ENCODE data around the gene TM9SF2. TPM values are rescaled to one million over a fixed set of nuclear protein-coding genes. Genes with fewer than 3 reads are reported as not detected.

The TM9SF2 gene
- total RNA-seq, 1 experiment from 2014 or later, result 84.0 TPM

DNA sequence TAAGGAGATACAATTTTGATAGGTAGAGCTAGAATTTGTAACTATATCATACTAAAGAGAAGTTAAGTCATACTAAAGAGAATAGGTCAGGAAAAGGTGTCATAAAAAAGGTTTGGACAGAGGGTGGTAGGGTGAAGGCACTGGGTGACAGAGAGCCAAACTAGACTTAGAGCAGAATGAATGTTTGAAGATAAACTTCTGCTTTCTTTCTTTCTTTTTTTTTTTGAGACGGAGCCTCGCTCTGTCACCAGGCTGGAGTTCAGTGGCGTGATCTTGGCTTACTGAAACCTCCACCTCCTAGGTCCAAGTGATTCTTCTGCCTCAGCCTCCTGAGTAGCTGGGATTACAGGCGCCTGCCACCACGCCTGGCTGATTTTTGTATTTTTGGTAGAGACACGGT lies 44.1 kb downstream of the TM9SF2 start (continued):
- TF ChIP-seq CREB1 (CRISPR knock-in tag; IDR thresholded peaks at IDR 0.05) (no peak), GABPB1 (CRISPR knock-in tag; IDR thresholded peaks at IDR 0.05) (no peak), ZNF138 (CRISPR knock-in tag; conservative IDR thresholded peaks at IDR 0.05) (no peak), ZNF532 (CRISPR knock-in tag; IDR thresholded peaks at IDR 0.05; ENCODE audit: borderline replicate concordance) (no peak)
- TF ChIP-seq, protein P1, sequence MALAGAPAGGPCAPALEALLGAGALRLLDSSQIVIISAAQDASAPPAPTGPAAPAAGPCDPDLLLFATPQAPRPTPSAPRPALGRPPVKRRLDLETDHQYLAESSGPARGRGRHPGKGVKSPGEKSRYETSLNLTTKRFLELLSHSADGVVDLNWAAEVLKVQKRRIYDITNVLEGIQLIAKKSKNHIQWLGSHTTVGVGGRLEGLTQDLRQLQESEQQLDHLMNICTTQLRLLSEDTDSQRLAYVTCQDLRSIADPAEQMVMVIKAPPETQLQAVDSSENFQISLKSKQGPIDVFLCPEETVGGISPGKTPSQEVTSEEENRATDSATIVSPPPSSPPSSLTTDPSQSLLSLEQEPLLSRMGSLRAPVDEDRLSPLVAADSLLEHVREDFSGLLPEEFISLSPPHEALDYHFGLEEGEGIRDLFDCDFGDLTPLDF (CRISPR knock-in tag; IDR thresholded peaks at IDR 0.05), result no peak

- no peak for DNase-seq (ENCODE audit: low spot score)
- H3K36me3 Mint-ChIP-seq, result peaks cover 60% of the 10 kb centered on the region
- POLR2A ChIA-PET, result interaction anchor here (1.1 kb wide), 1 partner anchor 26 kb away, joined by 4 read pairs; no protein-coding TSS in a partner anchor
Measured at GRCh38 chr13:99545979-99546378, 44.7 kb downstream of the TM9SF2 start.

More at GRCh38 chr13:99545979-99546378, 44.7 kb downstream of the TM9SF2 start:
- CTCF ChIA-PET, result no interaction called here
- H3K27me3 Mint-ChIP-seq (ENCODE audit: low read depth), result no peaks in the 10 kb centered on the region
- no peak for TF ChIP-seq IRF2 (CRISPR knock-in tag; IDR thresholded peaks at IDR 0.05; ENCODE audit: borderline replicate concordance, low read depth)
- TF ChIP-seq CREM (CRISPR knock-in tag; IDR thresholded peaks at IDR 0.05), result no peak
- TF ChIP-seq E2F5 (CRISPR knock-in tag; IDR thresholded peaks at IDR 0.05), result no peak
- TF ChIP-seq ZNF532 (CRISPR knock-in tag; IDR thresholded peaks at IDR 0.05; ENCODE audit: borderline replicate concordance), result no peak
- no peak for TF ChIP-seq AR (CRISPR knock-in tag; IDR thresholded peaks at IDR 0.05)
- no peak for TF ChIP-seq ZBTB21 (CRISPR knock-in tag; IDR thresholded peaks at IDR 0.05; ENCODE audit: borderline replicate concordance)
- no peak for TF ChIP-seq MXD4 (CRISPR knock-in tag; IDR thresholded peaks at IDR 0.05; ENCODE audit: borderline replicate concordance)
- TF ChIP-seq, protein P2, sequence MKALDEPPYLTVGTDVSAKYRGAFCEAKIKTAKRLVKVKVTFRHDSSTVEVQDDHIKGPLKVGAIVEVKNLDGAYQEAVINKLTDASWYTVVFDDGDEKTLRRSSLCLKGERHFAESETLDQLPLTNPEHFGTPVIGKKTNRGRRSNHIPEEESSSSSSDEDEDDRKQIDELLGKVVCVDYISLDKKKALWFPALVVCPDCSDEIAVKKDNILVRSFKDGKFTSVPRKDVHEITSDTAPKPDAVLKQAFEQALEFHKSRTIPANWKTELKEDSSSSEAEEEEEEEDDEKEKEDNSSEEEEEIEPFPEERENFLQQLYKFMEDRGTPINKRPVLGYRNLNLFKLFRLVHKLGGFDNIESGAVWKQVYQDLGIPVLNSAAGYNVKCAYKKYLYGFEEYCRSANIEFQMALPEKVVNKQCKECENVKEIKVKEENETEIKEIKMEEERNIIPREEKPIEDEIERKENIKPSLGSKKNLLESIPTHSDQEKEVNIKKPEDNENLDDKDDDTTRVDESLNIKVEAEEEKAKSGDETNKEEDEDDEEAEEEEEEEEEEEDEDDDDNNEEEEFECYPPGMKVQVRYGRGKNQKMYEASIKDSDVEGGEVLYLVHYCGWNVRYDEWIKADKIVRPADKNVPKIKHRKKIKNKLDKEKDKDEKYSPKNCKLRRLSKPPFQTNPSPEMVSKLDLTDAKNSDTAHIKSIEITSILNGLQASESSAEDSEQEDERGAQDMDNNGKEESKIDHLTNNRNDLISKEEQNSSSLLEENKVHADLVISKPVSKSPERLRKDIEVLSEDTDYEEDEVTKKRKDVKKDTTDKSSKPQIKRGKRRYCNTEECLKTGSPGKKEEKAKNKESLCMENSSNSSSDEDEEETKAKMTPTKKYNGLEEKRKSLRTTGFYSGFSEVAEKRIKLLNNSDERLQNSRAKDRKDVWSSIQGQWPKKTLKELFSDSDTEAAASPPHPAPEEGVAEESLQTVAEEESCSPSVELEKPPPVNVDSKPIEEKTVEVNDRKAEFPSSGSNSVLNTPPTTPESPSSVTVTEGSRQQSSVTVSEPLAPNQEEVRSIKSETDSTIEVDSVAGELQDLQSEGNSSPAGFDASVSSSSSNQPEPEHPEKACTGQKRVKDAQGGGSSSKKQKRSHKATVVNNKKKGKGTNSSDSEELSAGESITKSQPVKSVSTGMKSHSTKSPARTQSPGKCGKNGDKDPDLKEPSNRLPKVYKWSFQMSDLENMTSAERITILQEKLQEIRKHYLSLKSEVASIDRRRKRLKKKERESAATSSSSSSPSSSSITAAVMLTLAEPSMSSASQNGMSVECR (CRISPR knock-in tag; IDR thresholded peaks at IDR 0.05; ENCODE audit: borderline replicate concordance), result no peak
- no peak for TF ChIP-seq FOXP1 (CRISPR knock-in tag; IDR thresholded peaks at IDR 0.05; ENCODE audit: borderline replicate concordance)
- no peak for TF ChIP-seq FOXJ3 (CRISPR knock-in tag; IDR thresholded peaks at IDR 0.05; ENCODE audit: borderline replicate concordance)
- TF ChIP-seq NR3C1 (CRISPR knock-in tag; conservative IDR thresholded peaks at IDR 0.05; ENCODE audit: low read depth), result no peak
- no peak for TF ChIP-seq NFATC4 (CRISPR knock-in tag; IDR thresholded peaks at IDR 0.05)
- no peak for ATAC-seq
- no peak overlapping the region for H3K27ac Mint-ChIP-seq
- no peaks in the 10 kb centered on the region for H3K4me1 Mint-ChIP-seq
- H3K9me3 Mint-ChIP-seq, result no peaks in the 10 kb centered on the region
- no peak overlapping the region for H3K4me3 Mint-ChIP-seq

Measured in WTC11 (cell line).